DMS53 treated with DMSO at 0.1 percent for 48 hours (cell line): ENCODE measurements around the gene TMEM178B.
"Not testable (repeated sequence)": the region's sequence is repeated elsewhere in the genome, so short reads cannot be mapped to it uniquely, and the experiment has no call there.

Experiments used
- DNase-seq: peaks from one replicate; lab custom pipeline; 2025; ENCODE audit not compliant: unreplicated experiment; lab: John Stamatoyannopoulos, UW

Gene TMEM178B

DNA sequence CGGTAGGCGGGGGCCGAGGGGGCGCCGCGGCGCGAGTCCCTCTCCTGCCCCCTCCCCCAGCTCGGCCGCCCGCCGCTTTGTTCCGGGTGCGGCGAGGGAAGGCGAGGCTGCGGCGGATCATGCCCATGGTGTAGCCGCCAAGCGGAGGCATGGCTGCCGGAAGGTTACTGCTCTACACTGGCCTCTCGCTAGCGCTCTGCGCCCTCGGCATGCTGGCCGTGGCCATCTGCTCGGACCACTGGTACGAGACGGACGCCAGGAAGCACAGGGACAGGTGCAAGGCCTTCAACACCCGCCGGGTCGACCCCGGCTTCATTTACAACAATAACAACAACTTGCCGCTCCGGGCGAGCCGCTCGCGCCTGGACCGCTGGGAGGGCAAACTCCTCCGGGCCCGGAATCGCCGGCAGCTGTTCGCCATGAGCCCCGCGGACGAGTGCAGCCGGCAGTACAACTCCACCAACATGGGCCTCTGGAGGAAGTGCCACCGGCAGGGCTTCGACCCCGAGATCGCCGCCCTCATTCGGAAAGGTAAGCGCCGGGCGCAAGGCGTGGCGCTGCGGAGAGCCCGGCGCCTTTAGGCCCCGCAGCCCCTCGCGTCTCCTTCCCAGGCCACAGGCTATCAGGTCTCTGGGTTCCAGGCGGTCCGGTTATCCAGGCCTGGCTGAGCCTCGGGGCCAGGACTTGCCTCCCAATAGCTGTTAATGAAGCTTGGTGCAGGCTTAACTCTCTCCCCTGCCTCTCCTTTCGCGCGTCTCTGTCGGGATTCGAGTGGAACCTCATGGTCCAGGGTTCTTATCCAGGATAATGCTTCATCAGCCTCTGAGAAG lies 513 bp downstream of the TMEM178B start:
- peak; percentile 48 for DNase-seq

DNA sequence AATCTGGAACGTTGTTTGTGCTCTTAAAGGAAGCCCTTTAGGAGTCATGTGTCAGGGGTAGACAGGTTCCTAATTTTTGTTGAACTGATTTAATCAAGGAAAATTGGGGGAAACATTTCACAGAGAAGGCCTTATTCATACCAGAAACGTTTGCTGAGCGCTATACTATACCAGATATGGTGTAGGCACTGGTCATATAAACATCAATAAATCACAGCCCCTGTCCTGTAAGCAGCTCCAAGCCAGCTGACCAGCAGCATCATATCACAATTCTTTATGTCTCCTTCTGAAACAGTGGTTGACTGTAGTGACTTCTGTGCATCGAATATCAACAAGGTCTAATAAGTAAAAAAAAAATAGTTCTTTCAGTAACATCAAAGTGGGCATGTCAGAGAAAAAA lies 1.1 kb downstream of the TMEM178B start:
- no peak for DNase-seq

DNA sequence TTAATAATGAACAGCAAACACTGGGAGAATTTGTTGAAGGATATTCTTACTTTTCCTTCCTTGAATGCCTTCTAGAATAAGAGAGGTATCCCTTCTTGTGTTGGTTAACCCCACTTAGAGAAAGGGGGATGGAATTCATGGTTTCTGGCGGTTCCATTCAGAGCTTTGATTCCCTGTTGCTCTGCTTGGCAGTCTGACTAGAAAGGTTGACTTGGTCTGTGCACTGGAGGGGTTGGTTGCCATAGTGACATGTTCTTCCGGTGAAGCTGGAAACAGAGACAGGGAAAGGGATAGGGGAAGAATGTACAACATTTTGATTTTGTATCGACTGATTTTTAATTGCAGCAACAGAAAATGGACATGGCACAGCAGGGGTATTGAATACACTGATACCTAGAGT lies 2.5 kb downstream of the TMEM178B start:
- DNase-seq = no peak

DNA sequence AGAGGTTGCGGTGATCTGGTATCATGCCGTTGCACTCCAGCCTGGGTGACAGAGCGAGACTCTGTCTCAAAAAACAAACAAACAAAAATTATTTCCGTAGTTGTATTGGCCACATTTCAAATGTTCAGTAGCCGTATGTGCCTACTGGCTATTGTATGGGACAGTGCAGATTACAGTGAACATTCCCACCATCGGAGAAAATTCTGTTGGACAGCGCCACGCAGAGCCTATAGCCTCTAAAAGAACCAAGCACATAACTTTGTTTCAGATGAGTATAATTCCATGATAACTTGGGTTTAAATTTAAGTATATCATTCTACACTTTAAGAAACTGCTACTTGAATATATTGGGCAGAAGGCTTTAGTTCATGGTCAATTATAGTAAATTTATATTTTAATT lies 5.4 kb downstream of the TMEM178B start:
- no peak for DNase-seq

DNA sequence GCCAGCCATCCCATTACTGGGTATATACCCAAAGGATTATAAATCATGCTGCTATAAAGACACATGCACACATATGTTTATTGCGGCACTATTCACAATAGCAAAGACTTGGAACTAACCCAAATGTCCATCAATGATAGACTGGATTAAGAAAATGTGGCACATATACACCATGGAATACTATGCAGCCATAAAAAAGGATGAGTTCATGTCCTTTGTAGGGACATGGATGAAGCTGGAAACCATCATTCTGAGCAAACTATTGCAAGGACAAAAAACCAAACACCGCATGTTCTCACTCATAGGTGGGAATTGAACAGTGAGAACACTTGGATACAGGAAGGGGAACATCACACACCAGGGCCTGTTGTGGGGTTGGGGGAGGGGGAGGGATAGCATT lies 15.6 kb downstream of the TMEM178B start:
- DNase-seq = not testable (repeated sequence)

DNA sequence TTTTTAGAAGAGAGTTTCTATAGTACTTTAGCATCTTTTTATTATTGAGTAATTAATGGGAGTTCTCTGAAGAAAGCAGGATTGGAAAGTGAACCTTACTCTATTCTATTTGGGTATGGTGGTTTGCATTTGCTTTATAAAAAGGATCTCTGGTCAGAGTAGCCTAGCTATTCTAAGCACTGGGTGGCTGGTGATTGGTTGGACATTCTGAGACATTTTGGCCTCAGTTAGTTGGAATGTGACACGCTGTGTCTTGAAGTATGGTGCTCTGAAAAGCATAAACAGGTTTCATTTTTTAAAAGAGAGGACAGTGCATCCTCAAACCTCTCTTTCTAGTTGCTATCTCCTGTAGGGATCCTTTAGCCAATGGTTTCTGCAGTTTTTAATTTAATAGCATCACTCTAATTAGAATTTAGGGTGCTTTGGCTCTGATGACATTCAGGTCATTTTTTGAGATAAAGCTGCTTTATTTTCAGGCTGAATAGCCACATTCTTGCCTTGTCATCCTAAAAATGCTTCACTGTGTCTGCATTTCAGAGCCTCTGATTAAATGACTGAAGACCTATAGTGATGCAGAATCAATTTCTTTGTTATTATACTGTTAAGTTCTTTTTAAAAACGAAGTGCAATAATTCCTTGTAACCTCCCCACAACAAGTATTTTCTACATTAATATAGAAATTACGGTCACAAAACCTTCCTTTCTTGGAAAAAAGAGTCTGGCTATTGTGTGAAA lies 20.6 kb downstream of the TMEM178B start:
- no peak for DNase-seq

DNA sequence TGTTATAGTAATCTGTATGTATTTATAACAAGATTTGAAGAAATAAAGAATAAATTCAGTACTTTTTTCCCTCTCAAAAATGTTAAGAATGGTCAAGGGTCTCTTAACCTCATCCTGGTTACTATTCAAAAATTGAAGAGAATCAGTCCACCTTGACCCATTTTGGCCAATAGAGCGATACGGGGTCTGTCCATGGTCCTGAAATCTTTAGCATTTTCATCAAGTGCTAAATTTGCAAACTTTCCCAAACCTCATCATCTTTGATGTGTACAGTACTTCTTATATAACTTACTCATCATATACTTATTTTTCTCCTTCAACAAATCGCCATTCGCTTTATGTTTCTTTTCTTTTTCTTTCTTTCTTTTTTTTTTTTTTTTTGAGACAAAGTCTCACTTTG lies 23.6 kb downstream of the TMEM178B start:
- DNase-seq = no peak

DNA sequence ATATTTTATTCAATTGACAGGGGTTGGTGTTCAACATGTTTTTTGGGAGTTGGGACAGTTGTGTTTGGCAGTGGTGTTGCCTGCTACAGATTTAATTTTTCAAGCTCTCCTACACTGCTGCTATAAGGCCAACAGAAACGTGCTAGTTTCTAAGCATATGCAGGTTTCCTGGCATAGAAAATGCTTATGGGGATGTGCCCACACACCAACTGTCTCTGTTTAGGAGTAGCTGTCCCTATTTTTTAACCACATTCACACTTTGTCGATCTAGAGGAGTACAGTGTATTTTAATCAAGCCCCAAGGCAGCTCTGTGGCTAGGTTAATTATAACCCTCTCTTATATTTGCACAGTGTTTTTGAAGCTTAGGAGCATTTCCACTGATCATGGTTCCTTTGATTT lies 28.6 kb downstream of the TMEM178B start:
- DNase-seq = no peak

DNA sequence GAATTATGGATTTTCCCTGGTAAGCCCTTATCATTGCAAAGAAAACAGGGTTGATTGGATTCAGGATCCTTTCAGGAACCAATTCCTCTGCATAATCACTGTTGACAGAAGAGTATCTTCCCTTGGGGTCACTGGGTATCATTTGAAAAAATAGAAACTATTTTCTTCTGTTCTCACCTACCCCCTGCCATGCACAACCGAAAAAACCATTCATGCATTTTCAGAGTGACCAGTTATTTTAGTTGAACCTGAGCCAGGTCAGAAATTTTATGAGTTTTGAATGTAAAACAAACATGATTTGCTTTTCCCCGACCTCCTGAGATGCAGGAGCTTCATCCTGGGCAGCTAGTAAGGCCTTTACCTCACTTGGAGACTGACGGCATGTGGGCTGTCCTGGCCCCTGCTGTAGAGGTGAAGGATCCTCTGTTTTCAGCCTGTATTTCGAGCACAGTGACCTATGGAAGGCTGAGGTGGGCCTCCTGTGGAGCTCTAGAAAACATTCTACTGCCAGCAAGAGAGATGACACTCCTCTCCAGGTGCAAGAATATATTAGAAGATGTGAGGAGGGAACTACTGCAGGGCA lies 30.1 kb downstream of the TMEM178B start:
- no peak for DNase-seq

DNA sequence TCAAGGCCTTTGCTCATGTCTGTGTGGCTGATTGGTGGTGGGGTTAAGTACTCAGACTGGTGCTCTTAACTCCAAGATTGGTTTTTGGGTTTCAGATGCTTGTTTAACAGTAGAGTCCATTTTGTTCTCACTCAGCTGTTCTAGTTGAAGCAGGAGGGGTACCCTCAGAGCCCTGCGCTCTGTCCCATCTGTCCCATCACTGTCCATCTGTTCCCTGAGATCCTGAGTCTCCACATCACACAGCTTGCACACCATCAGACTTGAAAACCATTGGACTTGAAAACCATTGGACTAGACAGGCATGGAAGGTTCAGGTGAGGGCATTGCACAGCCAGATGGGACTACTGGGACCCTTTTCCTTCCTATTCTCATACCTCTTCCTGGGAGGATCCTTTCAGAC lies 39.3 kb downstream of the TMEM178B start:
- DNase-seq = no peak

DNA sequence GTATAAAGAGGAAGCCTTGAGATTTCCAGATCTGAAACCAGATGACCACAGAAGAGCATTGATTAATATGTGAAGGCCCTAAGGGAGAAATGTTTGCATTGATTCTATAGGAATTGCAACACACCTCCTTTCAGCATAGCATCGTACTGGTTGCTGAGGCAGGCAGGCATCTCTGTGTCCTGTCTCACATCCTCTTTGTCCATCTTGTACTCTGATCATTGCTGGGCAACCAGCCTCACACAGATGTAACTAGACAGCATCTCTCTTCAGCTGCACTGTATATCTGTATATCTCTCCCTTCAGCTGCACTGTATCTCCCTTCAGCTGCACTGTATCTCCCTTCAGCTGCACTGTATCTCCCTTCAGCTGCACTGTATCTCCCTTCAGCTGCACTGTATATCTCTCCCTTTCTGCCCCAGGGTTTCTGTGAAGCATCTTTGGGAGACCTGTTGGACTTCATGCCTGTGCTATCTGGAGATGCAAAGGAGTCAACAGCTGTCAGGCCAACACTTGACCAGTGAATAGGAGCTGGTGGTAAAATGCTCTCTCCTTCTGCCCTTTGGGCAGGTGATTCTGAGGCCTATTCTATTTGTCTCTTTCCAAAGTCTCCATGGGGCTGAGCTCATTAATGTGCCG lies 40.3 kb downstream of the TMEM178B start:
- peak; percentile 21 for DNase-seq

DNA sequence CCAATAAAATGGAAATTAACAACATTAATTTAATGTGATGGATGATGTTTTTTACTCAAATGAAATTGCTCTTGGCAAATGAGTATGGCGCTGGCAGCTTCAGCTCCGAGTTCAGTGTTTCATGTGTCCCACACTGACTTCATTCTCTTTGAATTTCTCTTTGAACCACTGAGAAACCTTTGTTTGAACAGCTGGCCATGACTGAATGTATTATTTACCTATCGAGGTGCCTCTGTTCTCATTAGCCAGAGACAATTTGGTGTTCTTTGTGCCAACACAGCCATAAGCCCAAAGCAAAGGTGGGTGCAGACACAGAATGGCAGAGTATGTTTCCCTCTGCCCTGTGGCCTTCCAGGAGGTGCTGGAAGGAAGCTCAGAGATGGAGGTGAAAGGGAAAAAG lies 42.1 kb downstream of the TMEM178B start:
- DNase-seq = peak; percentile 99

DNA sequence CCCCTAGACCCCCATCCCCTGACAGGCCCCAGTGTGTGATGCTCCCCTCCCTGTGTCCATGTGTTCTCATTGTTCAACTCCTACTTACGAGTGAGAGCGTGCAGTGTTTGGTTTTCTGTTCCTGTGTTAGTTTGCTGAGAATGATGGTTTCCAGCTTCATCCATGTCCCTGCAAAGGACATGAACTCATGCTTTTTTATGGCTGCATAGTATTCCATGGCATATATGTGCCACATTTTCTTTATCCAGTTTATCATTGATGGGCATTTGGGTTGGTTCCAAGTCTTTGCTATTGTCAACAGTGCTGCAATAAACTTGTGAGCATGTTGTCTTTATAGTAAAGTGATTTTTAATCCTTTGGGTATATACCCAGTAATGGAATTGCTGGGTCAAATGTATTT lies 42.8 kb downstream of the TMEM178B start:
- not testable (repeated sequence) for DNase-seq

DNA sequence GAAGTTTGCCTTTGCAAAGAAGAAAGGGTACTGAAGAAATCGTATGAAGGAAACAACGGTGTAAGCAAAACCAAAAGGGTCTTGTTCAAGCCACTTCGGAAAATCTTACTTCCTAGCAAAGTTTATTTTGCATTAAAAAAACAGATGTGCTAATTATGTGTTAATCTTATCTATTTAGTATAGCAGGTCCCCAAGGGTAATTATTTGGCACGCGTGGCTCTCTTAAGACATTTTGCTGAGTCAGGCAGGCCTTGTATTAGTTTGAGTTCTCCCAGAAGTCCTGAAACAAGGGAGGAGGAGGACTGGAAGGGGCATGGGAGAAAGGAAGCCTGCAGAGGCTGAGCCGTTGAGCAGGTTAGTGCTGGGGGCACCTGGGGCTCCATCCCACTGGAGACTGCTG lies 44.9 kb downstream of the TMEM178B start:
- DNase-seq = no peak

DNA sequence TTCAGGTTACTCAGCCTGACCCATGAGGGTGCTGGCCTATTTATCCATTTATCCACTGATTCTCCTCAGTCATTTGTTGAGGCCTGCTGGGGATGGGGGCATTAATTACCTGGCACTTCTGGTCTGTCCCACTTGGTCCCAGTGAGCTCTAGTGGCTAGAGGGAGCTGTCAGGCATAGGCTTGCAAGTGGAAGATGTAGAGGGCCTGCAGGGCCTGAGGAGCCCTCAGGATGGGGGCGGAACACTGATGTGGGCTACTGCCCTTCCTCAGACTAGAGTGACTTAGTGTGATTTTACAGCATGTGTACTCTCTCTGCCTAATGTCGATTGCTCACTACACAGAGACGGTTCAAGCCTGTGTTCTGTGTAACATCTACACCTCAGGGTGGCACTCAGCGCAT lies 45.3 kb downstream of the TMEM178B start:
- DNase-seq = no peak

DNA sequence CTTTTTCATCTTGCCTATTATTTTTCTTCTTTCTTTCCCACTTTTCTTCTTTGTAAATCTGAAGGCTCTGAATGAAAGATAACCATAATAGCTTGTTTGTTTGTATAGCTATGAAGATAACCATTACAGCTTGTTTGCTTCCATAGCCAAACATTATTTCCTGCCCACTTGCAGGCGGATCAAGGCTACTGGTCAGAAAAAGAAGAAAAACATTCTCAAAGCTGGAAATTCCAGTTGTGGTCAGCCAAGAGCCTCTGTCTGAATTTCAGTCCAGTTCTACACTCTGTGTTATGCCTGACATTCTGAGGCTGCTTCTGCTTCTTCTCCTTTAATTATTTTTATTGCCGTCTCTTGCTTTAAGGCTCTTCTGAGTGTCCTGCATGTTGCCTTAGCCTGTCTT lies 48.9 kb downstream of the TMEM178B start:
- DNase-seq = peak; percentile 63

DNA sequence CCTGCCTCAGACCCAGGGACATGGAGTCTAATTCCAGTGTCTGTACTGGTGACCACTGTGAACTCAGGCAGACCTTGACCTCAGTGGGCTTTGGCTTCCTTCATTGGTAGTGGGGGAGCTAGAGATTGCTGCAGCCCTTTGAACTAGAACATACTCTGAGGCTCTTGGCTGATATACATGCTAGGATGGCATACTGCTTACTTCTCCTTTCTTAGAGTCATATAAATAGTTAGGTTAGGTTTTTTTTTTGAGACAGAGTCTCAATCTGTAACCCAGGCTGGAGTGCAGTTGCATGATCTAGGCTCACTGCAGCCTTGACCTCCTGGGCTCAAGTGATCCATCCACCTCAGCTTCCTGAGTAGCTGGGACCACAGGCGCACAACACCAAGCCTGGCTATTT lies 49.7 kb downstream of the TMEM178B start:
- no peak for DNase-seq

DNA sequence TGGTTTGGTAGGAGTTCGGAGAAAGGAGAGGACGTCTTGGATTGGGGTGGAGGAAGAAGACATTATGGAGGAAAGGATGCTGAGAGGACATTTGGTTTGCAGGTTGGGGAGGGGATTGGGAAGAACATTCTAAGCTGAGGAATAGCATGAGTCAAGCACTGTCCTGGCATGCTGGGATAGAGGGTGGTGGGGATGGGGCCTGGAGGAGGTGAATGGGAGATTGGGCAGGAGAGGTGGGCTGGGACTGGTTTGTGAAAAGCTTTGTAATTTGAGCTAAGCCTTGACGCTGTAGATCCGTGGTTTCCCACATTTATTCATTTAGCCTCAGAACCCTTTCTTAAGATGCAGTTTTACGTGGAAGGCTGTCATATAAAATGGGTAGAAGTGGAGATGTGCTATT lies 52.2 kb downstream of the TMEM178B start:
- no peak for DNase-seq

DNA sequence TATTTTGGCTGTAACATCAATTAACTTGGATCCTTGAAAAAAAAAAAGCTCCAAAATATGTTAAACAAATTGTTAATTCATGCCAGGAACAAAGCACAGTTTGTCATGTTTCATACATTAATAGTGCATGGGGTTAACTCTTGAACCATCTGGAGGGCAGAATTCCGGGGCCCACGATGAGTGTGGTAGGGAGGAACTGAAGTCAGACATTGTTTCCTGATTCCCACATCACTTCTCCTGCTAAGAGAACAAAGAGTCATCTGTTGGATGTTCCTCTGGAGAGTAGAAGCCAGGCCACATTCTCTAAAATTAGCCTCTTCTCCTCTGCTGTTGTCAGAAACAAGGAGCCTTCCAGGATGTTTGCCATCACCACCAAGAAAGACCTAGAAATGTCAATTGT lies 54.6 kb downstream of the TMEM178B start:
- no peak for DNase-seq

DNA sequence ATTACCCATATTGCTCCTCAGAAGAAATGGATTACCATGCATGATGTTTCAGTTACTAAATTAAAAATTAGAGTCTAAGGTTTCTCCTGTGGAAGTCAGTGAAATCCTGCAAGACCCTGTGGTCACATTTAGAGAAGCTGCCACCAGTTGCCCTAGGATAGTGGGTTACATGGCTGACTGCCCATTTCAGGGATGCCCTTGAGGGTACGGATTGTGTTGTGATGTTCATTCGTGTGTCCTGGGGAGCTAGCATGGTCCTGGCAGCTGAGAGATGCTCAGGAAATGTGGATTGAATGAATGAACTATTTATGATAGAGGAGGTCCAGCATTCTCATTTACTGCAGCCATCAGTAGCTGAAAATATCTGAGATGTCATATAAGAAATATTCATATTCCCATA lies 55.1 kb downstream of the TMEM178B start:
- no peak for DNase-seq

DNA sequence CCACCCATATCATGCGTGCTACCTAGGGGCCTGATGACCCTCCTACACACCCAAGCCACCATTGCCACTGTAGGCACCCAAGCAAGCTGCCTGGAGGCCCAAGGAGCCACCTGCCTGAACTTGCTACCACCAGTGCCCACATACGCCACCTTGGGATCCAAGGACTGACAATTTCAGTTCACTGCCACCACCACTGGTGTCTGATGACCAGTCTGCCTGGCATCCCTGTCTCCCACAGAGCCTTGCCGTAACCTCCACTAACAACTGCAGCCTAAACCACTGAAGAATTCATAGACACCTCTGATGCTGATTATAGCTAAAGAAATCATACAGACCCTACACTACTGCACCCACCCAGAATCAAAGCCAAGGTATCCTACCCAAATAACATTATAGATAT lies 58.8 kb downstream of the TMEM178B start:
- DNase-seq = no peak

DNA sequence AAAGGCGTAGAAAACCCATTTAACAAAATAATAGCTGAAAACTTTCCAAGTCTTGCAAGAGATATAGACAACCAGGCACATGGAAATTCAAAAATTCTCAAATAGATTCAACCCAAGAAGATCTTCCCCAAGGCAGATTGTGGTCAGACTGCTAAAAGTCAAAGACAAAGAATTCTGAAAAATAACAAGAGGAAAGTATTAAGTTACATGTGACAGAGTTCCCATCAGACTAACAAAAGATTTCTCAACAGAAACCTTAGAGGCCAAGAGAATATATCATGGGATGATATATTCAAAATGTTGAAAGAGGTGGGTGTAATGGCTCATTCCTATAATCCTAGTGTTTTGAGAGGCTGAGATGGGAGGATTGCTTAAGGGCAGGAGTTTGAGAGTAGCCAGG lies 59.8 kb downstream of the TMEM178B start:
- DNase-seq = no peak
